Measurements from ENCODE around the gene SLC35E1.

Gene SLC35E1

GRCh38 chr19:16584248-16585093, 12.3 kb upstream of the SLC35E1 start:
- peak; percentile 89 for DNase-seq (ENCODE audit: extremely low read depth, insufficient read length)
- Histone ChIP-seq H3K36me3 (ENCODE audit: control insufficient read depth, insufficient read depth, low read length) (peaks cover 15% of the 10 kb centered on the region), H3K27me3 (replicated peaks; ENCODE audit: control insufficient read depth, insufficient read depth, low read length) (no peaks in the 10 kb centered on the region), H3K4me3 (replicated peaks; ENCODE audit: low read depth, low read length) (peak overlapping the region; percentile 83)
- no peak for TF ChIP-seq CTCF (IDR thresholded peaks at IDR 0.05; ENCODE audit: insufficient read depth, low read length, poor library complexity, severe bottlenecking)

- no peak for TF ChIP-seq CTCF (IDR thresholded peaks at IDR 0.05; ENCODE audit: insufficient read depth, low read length, poor library complexity, severe bottlenecking)
- Histone ChIP-seq H3K36me3 (ENCODE audit: control insufficient read depth, insufficient read depth, low read length) (peaks cover 25% of the 10 kb centered on the region), H3K27me3 (replicated peaks; ENCODE audit: control insufficient read depth, insufficient read depth, low read length) (no peaks in the 10 kb centered on the region), H3K4me3 (replicated peaks; ENCODE audit: low read depth, low read length) (no peak overlapping the region)
- no peak for DNase-seq (ENCODE audit: extremely low read depth, insufficient read length)
Measured at GRCh38 chr19:16582486-16583261, 10.5 kb upstream of the SLC35E1 start.

GRCh38 chr19:16581971-16582343, 9.7 kb upstream of the SLC35E1 start:
- Histone ChIP-seq H3K36me3 (ENCODE audit: control insufficient read depth, insufficient read depth, low read length) (peaks cover 26% of the 10 kb centered on the region), H3K27me3 (replicated peaks; ENCODE audit: control insufficient read depth, insufficient read depth, low read length) (no peaks in the 10 kb centered on the region), H3K4me3 (replicated peaks; ENCODE audit: low read depth, low read length) (no peak overlapping the region)
- TF ChIP-seq CTCF (IDR thresholded peaks at IDR 0.05; ENCODE audit: insufficient read depth, low read length, poor library complexity, severe bottlenecking), result no peak
- no peak for DNase-seq (ENCODE audit: extremely low read depth, insufficient read length)

- no peak for TF ChIP-seq CTCF (IDR thresholded peaks at IDR 0.05; ENCODE audit: insufficient read depth, low read length, poor library complexity, severe bottlenecking)
- DNase-seq (ENCODE audit: extremely low read depth, insufficient read length), result no peak
- Histone ChIP-seq H3K36me3 (ENCODE audit: control insufficient read depth, insufficient read depth, low read length) (peaks cover 29% of the 10 kb centered on the region), H3K27me3 (replicated peaks; ENCODE audit: control insufficient read depth, insufficient read depth, low read length) (no peaks in the 10 kb centered on the region), H3K4me3 (replicated peaks; ENCODE audit: low read depth, low read length) (no peak overlapping the region)
Measured at GRCh38 chr19:16581145-16581970, 9.1 kb upstream of the SLC35E1 start.

GRCh38 chr19:16579381-16579780, 7.2 kb upstream of the SLC35E1 start:
- Histone ChIP-seq H3K36me3 (ENCODE audit: control insufficient read depth, insufficient read depth, low read length) (peaks cover 40% of the 10 kb centered on the region), H3K4me3 (replicated peaks; ENCODE audit: low read depth, low read length) (no peak overlapping the region), H3K27me3 (replicated peaks; ENCODE audit: control insufficient read depth, insufficient read depth, low read length) (no peaks in the 10 kb centered on the region)
- TF ChIP-seq CTCF (IDR thresholded peaks at IDR 0.05; ENCODE audit: insufficient read depth, low read length, poor library complexity, severe bottlenecking), result no peak
- DNase-seq (ENCODE audit: extremely low read depth, insufficient read length), result no peak
